GM21529 (cell line): Measurements from ENCODE around the gene PRPF40B.

Experiments used
- ATAC-seq: cut with Tn5 transposase; IDR thresholded peaks from one replicate; pipeline ENCODE4 v1.9.1; 2021; ENCODE audit not compliant: unreplicated experiment

Gene PRPF40B

DNA sequence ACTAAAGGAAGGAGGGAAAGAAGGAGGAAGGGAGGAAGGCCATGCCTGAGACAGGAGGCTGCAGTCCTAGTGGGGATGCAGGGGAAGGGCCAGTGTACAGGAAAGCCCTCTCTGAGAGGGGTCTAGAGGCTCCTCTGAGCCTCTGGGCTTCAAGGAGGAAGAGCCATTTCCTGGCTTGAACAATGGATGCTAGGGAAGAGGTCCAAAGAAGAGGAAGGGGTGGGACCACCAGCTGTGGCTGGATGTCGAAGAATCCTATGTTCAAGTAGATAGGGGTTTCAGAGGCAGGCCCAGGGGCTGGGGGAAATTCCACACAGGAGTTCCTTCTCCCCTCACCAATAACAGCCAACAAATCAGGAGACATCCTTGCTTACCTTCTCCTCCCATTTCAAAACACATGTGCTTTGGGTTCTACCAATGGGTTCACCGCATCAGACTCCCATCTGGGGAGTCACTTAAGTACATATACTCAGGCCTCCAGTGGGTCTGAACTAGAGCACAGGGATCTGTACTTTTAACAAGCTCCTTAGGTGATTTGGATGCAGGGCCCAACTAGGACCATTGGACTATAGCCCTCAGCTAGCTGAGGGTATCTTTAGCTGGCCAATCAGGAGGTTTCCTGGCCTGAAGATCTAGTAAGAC lies 32.4 kb downstream of the PRPF40B start:
- no peak for ATAC-seq

DNA sequence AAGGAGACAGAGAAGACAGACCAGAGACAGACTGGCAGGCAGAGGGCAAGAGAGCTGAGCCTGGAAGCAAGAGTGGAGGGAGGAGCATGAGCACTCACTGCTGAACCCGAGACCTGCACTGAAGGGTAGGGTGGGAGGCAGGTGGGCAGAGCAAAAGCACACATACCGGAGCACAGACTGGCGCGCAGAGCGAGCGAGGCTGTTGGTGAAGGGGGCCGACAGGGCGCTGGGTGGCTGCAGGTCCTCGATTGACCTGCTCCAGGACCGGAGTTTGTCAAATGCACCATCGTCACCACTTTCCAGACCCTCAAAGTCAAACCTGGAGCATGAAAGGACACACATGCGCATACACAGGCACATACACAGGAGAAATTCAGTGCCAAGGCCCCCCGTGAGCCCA lies 34.9 kb downstream of the PRPF40B start:
- ATAC-seq: no peak

GRCh38 chr12:49659753-49660152 lies 36.4 kb downstream of the PRPF40B start:
- ATAC-seq: no peak

GRCh38 chr12:49661191-49661590 lies 37.8 kb downstream of the PRPF40B start:
- ATAC-seq: no peak

DNA sequence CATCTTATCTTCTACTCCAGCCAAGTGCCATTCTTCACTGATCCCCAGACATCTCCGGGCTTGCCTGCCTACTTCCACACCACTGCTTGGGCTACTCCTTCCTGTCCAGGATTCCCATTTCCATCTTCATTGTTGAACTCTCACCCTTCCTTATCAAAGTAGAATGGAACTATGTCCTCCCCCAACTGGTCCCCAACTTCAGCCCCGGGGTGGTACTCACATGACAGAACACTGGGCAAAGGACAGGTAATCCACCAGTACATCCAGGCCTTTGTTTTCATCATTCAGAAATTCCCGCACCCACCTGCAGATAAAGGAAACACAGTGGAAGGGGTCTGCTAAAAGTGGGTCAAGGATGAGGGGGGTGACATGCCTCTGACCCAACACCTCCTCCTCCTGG lies 38.4 kb downstream of the PRPF40B start:
- ATAC-seq: no peak

GRCh38 chr12:49662998-49663843 lies 39.9 kb downstream of the PRPF40B start:
- peak; percentile 67 for ATAC-seq

GRCh38 chr12:49664167-49664566 lies 40.8 kb downstream of the PRPF40B start:
- no peak for ATAC-seq

DNA sequence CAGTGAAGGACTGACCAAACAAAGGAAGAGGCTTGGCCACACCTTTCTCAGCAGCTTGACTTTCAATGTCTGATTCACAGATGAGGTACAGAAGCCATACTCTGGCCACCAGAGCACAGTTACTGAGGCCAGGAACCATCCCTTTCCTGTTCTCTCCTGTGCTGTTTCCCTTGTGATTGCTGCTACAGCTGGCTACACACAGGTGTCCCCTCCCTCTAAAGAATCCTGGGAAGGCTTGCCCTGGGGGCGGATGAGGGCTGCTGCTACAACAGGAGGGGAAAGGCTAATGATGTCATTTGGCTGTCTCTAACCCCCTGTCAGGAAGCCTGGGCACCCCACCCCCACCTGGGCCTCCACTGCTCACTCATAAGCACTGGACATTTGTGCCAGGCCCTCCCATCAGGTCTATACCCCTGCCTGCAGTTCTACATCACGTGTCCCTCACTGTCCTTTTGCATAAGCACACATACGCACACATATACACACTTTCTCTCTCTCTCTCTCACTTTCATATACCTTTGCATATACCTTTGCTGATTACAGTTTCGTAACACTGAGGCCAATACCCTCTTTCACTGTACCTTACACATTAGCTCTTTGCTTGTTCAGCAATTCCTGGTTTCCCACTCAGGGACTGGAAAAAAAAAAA lies 41.4 kb downstream of the PRPF40B start:
- ATAC-seq: peak; percentile 71

DNA sequence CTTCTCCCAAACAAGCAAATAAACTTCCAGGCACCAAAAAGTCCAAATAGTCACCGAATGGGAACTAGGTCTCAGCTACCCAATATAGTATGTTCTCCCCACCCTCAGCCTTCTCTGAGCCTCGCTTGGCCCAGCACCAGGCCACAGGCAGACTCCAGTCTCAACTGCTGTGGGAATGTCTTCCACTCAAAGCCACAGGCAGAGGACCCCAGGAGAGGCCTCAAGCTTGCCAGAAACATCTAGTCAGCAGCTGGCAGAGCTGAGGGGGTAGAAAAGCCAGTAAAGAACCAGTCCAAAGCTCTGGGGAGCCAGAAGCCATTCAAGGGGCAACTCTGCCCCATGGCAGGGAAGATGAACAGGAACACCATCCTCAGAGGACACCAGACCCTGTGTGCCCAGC lies 42.0 kb downstream of the PRPF40B start:
- ATAC-seq: no peak

- ATAC-seq: no peak
Observed at GRCh38 chr12:49666176-49666575, 42.8 kb downstream of the PRPF40B start.

- ATAC-seq: no peak
Observed at GRCh38 chr12:49667325-49668090, 44.1 kb downstream of the PRPF40B start.

DNA sequence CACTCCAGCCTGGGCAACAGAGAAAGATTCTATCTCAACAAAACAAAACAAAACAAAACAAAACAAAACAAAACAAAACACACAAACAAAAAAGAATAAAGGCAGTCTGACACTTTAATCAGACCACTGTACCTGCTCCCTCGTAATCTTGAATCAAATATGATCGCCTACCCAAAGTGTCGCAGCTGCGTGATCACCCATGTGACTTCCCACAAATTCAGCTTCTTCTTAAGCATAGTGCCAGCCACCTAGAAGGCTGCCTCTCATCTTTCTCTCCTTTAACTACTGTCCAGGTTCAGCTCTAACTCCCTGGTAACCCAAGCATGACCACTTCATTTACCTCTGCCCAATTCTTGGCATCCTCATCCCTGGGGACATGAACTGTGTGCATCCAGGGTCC lies 46.4 kb downstream of the PRPF40B start:
- ATAC-seq: no peak

GRCh38 chr12:49671031-49671765 lies 47.8 kb downstream of the PRPF40B start:
- no peak for ATAC-seq

DNA sequence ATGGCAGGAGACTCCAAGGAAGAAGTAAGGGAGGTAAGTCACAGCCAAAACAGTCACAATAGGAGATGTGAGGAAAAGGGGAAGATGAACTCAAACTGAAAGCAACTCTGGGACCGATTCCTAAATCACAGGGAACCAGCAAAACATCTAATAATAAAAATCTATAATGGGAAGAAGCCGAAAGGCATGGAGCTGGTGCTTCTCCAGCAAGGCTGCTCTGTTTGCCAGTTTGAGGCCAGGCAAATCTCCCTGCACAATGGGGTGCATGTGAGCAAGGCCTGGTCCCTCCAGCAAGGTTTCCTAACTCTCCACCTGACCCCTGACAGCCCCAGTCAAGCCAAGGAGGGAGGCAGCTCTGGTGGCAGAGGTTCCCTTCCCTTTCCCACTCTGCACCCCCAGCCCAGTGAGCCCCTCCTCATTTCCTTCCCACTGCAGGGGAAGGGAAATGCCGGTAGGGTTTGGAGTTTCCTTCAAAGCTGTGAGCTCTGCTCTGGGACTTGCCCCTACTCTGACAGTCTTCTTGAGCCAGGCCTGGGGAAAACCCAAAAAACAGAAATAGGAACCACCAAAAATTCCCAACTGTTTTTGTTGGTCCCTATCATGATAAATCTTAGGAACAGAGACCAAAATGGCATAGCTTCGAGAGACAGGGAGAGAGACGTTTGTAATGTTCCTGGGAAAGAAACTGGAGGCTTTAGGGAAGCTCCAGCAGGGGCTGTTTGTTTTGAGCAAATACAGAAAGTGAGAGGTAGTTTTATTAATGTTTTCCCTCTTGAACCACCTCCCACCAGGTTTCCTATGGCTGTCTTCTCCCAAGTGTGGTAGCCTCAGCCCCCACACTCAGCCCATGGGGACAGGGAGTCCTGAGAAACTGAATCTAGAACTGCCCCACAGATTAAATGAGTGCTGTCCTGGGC lies 49.2 kb downstream of the PRPF40B start:
- ATAC-seq: no peak

DNA sequence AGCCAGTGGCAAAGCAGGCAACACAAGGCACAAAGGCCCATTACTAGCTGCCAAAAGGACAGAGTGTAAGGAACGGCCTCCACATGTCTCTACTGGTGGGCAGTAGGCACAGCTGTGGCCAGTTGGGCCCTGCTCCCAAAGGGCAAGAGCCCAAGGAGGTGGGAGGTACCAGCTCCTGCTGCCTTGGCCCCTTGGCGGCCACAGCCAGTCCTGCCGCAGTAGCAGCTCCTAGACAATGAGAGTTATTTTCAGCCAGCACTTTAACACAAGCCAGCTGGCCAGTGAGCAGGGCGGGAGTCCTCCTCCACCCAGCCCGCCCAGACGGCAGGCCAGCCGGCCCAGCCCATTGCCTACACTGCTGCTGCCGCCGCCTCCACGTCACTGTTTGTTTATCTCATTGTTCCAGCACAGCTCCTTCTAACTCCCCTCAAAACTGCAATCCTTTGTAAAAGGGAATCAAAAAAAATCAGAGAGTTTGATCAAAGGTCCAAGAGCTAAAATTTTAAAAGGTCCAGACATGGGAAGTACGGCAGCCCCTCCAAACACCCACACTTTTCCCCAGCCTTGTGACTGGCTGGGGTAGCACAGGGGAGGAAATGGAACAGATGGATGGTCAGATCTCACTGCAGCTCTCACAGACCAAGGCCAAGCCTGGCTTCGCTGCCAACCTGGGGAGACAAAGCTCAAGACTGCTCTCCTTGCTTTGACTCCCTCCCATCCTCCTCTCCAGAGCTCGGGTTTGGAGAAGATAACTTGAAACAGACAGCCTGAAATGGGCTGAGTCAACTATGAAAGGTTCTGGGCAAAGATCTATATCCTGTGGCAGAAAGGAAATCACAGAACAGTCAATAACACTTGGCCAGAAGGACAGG lies 50.3 kb downstream of the PRPF40B start:
- ATAC-seq: no peak

DNA sequence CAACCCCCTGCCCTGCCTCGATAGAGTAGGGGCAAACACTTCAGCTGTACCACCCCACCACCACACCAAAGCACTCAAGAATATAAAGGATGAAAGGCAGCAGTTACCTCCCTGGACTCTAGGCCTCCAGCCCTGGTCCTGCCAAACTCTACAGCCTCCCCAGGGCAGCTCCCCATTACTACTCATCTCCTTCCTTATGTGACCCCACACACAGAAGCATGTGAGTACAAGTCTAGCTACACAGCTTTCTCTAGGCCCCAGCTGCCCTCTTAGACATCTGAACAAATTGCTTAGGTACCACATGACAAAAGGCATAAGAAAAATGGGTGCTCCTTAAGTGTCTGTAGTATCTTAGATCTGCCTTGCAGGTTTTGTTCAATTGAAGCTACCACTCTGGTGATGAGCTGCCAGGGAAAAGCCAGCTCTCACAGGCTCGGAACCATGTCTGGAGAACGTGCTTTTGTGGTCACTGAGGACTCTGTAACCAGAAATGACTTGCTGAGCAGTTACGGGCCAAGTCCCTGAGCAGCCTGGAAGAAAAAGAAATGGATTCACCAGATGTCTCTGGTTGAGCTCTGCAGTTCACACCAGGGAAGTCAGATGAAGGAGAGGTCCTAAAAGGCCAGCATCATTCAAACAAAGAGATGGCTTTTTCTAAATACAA lies 51.1 kb downstream of the PRPF40B start:
- ATAC-seq: no peak

- no peak for ATAC-seq
Observed at GRCh38 chr12:49675137-49675536, 51.8 kb downstream of the PRPF40B start.

GRCh38 chr12:49678711-49679110 lies 55.4 kb downstream of the PRPF40B start:
- ATAC-seq: no peak
